ENCODE data around the gene MACROD2. TPM values are rescaled to one million over a fixed set of nuclear protein-coding genes. Genes with fewer than 3 reads are reported as not detected.

The MACROD2 gene
- total RNA-seq, 2 donors from 2014 or later = not detected

DNA sequence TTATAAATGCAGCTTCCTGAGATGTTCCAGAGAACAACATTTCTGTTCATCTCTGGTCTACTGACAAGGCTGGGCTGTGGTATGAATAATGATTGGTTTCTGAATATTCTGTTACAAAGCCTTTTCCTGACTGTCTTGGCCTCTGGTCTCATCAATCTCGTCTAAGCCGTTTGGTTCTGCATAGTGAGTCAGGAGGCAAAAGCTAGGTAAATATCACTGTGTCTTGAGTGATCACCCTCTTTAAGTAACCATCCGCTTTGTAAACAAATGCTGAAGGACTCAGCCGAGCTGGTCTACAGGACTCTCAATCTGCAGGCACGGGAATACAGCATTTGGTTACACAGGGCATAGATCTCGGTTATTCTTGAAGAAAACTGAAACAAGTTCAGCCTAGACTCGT, 2066.0 kb downstream of the MACROD2 start:
- no peaks in the 10 kb centered on the region for H3K27me3 Mint-ChIP-seq
- no peak for ATAC-seq (replicated peaks)

DNA sequence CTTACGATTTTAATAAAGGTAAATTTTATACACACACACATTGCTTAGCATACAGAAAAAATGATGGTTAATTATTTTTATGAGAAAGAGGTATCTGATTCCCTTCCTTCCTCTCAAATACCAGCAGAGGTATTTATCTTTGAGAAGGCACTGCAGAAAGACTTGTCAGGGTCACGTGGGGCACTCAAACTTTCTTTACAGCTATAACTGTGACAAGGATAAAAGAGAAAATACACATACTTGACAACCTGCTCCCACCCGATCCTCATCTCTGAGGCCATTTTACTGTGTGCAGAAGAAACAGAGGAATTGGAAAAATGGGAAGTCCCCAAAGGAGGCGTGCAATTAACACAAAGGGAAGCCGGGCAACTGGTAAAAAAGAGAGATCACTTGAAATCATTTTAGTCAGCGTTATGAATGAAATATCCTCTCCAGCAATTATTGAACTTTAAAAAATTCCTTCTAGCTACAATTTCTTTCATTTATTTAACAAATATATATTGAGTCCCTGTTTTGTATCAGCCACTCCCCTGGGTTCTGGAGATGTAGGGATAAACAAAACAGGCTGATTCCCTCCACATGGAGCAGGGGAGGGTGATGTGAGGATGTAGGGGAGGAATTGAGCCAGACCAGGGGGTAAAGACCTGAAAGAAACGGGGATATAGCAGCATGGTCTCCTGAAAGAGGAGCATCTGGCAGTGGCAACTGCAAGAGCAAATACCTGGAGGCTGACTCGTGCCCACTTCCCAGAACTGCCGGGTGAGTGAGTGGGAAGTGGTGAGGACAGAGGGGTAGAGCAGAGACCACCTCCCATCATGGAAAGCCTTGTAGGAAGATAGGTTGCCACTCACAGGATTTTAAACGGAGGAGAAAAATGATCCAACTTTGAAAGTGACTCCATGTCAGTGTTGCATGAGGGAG, 2067.6 kb downstream of the MACROD2 start:
- H3K4me3 Mint-ChIP-seq = no peak overlapping the region
- H3K9me3 Mint-ChIP-seq = peaks cover 13% of the 10 kb centered on the region
- H3K36me3 Mint-ChIP-seq (ENCODE audit: low read depth) = no peaks in the 10 kb centered on the region
- H3K27me3 Mint-ChIP-seq = no peaks in the 10 kb centered on the region
- H3K4me1 Mint-ChIP-seq = no peaks in the 10 kb centered on the region
- no peak overlapping the region for H3K27ac Mint-ChIP-seq
- ATAC-seq (replicated peaks) = no peak

More for the DNA sequence above, 2066.0 kb downstream of the MACROD2 start:
- no peaks in the 10 kb centered on the region for H3K4me1 Mint-ChIP-seq
- no peak overlapping the region for H3K27ac Mint-ChIP-seq
- H3K9me3 Mint-ChIP-seq = peaks cover 11% of the 10 kb centered on the region
- no peaks in the 10 kb centered on the region for H3K36me3 Mint-ChIP-seq (ENCODE audit: low read depth)
- H3K4me3 Mint-ChIP-seq = no peak overlapping the region

DNA sequence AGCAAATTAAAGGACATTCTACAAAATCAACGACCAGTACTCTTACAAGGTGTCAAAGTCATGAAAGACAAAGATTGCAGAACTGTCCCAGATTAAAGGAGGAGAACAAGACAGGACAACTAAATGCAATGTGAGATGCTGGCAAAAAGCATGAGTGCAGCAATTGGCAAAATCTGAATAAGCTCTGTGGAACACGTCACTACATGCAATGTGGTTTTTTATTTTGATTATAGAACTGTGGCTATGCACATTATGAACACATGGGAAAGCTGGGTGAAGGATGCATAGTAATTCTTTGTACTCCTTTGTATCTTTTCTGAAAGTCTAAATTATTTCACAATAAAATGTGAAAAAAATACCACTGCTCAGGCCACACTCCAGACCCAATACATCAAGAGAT, 2068.6 kb downstream of the MACROD2 start:
- peaks cover 13% of the 10 kb centered on the region for H3K9me3 Mint-ChIP-seq
- H3K4me3 Mint-ChIP-seq = no peak overlapping the region
- no peaks in the 10 kb centered on the region for H3K36me3 Mint-ChIP-seq (ENCODE audit: low read depth)
- H3K4me1 Mint-ChIP-seq = no peaks in the 10 kb centered on the region
- no peak for ATAC-seq (replicated peaks)
- H3K27ac Mint-ChIP-seq = no peak overlapping the region
- no peaks in the 10 kb centered on the region for H3K27me3 Mint-ChIP-seq

DNA sequence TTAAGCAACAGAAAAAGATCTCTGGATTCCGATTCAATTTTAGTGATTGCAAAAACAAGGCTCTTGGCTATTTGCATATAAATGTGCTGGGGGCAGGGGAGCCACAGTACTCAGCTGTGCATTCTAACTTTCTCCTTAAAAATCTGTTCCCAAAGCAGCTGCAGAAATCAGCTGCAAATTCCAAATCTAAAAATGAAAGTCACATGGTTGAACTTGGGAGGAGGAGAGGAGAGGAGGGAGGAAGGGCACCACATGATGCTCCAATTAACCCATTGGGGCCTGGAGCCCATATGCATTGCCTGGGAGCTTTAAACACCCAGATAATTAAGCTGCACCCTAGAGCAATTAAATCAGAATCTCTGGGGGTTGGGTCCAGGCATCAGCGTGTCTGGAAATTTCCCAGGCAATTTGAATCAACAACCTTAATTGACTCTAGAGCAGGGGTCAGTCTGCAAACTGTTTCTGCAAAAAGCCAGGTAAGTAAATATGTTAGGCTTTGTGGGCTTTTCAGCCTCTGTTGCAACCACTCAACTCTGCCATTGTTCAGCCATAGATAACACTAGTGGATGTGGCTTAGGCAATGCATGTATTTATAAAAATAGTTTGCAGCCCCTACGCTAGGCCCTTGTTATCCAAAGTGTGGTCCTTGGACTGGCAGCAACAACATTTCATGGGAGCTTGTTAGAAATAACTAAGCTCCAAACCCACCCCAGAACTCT, 2069.8 kb downstream of the MACROD2 start:
- H3K36me3 Mint-ChIP-seq (ENCODE audit: low read depth) = no peaks in the 10 kb centered on the region
- ATAC-seq (replicated peaks) = no peak
- no peaks in the 10 kb centered on the region for H3K27me3 Mint-ChIP-seq
- no peaks in the 10 kb centered on the region for H3K4me1 Mint-ChIP-seq
- no peak overlapping the region for H3K4me3 Mint-ChIP-seq
- no peak overlapping the region for H3K27ac Mint-ChIP-seq
- H3K9me3 Mint-ChIP-seq = peaks cover 9% of the 10 kb centered on the region

DNA sequence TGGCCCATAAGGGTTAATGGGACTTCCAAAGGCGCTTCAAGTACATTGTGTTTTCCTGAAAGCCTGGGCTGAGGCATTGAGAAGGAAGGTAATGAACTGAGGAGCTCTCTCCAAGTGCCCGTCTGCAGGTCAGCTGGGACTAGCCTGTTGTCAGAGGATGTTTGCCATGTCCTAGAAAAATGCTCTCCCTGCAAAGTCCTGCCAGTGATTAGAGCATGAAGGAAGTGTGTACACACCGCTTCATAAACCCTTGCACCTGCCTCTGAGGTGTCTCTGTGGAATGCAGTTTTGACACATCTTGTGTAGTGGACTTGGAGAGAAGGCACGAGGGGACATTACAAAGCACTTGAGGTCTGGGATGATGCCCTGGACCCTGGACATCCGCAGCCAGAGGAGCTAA, 2071.3 kb downstream of the MACROD2 start:
- no peaks in the 10 kb centered on the region for H3K4me1 Mint-ChIP-seq
- no peaks in the 10 kb centered on the region for H3K36me3 Mint-ChIP-seq (ENCODE audit: low read depth)
- H3K27me3 Mint-ChIP-seq = no peaks in the 10 kb centered on the region
- peaks cover 9% of the 10 kb centered on the region for H3K9me3 Mint-ChIP-seq
- ATAC-seq (replicated peaks) = no peak
- H3K27ac Mint-ChIP-seq = no peak overlapping the region
- H3K4me3 Mint-ChIP-seq = no peak overlapping the region

DNA sequence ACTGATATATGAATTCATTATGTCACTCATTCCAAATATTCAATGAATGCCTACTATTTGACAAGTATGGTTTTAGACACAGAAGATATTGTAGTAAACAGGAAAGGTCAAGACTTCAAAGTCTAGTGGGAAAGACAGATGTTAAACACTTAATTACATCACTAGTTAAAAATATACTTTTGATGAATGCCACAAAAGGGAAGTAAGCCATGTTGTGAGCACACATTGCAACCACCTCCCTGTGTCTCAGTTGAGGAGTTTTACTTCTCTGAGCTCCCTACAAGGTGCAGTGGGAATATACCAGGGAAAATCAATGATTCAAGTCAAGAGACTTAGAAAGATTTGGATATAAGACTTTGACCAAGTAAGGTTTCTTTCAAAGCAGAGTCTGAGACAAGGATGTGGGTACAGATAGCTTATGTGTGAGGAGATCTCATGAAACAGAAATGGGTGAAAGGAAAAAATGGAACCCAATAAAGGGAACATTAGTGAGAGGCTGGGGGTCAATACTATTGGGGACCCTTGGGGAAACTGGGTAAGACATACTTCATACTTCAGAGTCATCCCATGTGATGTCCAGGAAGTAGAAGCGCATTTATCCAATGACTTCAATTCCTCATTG, 2074.2 kb downstream of the MACROD2 start:
- Mint-ChIP-seq H3K9me3 (peaks cover 9% of the 10 kb centered on the region), H3K4me1 (no peaks in the 10 kb centered on the region), H3K4me3 (no peak overlapping the region), H3K36me3 (ENCODE audit: low read depth) (no peaks in the 10 kb centered on the region), H3K27ac (no peak overlapping the region), H3K27me3 (no peaks in the 10 kb centered on the region)
- no peak for ATAC-seq (replicated peaks)

DNA sequence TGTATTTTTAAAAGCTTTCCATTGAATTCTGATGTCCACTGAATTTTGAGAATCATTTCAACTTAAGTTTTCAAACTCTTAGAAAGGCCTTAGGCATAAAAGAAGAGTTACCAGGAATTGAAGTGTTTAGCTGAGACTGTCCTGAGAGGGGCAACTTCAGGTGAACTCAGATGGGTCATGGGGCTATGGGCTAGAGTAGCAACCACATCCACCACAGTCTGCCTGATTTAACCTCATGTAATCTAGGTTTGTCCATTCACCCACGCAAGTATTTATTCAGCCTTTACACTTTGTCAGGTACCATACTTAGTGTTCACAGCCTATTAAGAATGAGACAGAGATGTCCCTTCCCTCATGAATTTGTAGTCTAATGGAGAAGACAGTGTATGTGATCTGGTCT, 2076.9 kb downstream of the MACROD2 start:
- ATAC-seq (replicated peaks) = no peak
- H3K4me1 Mint-ChIP-seq = no peaks in the 10 kb centered on the region
- H3K4me3 Mint-ChIP-seq = no peak overlapping the region
- peaks cover 15% of the 10 kb centered on the region for H3K9me3 Mint-ChIP-seq
- H3K36me3 Mint-ChIP-seq (ENCODE audit: low read depth) = no peaks in the 10 kb centered on the region
- no peak overlapping the region for H3K27ac Mint-ChIP-seq
- H3K27me3 Mint-ChIP-seq = no peaks in the 10 kb centered on the region

DNA sequence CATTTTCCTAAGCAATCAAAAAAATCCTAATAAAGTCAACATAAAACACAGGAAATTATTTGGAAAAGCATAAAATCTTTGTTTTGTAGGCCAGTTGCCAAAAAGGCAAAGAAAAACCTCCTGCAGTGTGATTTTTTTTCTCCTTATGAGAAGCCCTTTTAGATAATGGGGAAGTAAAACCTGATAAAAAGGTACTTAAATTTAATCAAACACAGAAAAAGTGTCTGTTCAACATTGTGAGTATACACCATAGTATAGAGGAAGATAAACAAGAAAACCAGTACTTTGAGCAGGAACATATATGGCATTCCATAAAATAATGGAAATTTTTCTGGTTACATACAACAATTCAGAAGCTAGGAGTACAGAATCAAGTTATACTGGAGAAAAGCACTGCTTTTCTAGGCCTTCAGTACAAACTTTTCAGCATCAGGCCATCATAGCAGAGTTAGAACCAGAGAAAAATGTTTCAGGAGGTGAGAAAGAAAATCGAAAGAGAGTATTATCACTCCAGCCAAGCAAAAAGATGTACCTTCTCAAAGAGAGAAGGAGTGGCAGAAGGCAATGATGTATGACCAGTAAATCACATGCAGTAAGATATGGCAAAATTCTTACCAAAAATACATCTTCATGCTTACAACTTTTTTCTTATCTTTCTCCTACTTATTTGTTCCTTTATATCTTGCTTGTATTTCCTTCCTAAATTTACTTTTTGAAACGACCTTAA, 2083.0 kb downstream of the MACROD2 start:
- no peaks in the 10 kb centered on the region for H3K27me3 Mint-ChIP-seq
- no peak for ATAC-seq (replicated peaks)
- no peak overlapping the region for H3K4me3 Mint-ChIP-seq
- H3K27ac Mint-ChIP-seq = no peak overlapping the region
- H3K9me3 Mint-ChIP-seq = peaks cover 6% of the 10 kb centered on the region
- no peaks in the 10 kb centered on the region for H3K36me3 Mint-ChIP-seq (ENCODE audit: low read depth)
- no peaks in the 10 kb centered on the region for H3K4me1 Mint-ChIP-seq

DNA sequence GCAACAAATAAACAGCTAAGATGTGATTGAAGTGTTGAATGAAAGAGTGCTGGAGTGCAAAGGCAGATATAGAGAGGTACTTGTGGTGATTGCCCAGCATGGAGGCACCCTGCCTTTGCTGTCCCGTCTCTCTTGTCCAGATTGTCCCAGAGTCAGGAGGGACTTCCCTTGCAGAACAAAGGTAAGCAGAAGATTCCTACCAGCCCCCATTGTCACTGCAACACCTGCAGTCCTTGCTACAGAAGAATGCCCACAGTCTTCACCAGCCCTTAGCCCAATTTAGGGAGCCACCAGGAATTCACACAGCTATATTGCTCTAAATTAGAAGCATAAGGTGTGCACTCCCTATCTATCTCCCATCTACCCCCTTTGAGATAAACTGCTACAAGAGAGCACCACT, 2086.1 kb downstream of the MACROD2 start:
- Mint-ChIP-seq H3K4me3 (no peak overlapping the region), H3K4me1 (no peaks in the 10 kb centered on the region), H3K27me3 (no peaks in the 10 kb centered on the region), H3K27ac (no peak overlapping the region), H3K9me3 (no peaks in the 10 kb centered on the region), H3K36me3 (ENCODE audit: low read depth) (no peaks in the 10 kb centered on the region)
- ATAC-seq (replicated peaks) = no peak

DNA sequence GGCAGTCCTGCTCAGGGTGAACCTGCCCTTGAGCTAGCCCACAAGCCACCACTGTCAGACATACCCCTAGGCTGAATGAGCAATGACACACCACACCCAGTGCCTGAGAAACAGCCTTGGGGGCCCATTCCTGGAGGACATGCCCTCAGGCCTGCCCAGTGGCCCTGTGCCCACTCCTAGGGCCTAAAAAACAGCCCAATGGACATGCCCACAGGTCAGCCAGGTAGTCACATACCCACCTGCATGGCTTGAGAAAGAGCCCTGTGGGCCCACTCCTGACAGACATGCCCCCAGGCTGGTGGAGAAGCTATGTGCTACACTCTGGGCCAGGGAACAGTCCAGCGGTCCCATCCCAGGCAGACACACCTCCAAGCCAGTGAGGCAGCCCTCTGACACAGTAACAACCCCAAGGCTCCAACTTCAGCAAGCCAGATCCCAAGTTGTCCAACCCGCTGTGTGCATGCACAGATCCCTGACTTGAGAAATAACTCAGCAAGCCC, 2086.8 kb downstream of the MACROD2 start:
- Mint-ChIP-seq H3K27me3 (no peaks in the 10 kb centered on the region), H3K4me1 (no peaks in the 10 kb centered on the region), H3K36me3 (ENCODE audit: low read depth) (no peaks in the 10 kb centered on the region), H3K4me3 (no peak overlapping the region), H3K27ac (no peak overlapping the region), H3K9me3 (no peaks in the 10 kb centered on the region)
- ATAC-seq (replicated peaks) = no peak

DNA sequence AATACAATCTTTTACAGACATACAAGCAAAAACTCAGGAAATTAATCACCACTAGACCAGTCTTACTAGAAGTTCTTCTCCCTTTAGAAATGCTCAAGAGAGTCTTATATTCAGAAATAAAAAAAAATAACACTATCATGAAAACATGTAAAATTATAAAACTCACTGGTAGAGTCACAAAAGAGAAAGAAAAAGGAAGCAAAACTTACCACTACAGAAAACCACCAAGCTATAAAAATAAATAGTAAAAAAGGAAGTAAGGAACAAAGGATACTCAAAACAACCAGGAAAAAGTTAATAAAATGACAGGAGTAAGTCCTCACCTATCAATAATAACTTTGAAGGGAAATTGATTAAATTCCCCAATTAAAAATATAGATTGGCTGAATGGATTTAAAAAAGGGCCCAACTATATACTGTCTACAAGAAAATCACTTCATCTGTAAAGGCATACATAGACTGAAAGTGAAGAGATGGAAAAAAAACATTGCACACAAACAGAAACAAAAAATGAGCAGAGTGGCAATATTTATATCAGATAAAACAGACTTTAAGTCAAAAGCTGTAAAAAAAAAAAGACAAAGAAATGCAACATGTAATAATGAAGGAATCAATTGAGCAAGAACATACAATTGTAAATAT, 2088.4 kb downstream of the MACROD2 start:
- no peak overlapping the region for H3K4me3 Mint-ChIP-seq
- no peaks in the 10 kb centered on the region for H3K27me3 Mint-ChIP-seq
- no peaks in the 10 kb centered on the region for H3K36me3 Mint-ChIP-seq (ENCODE audit: low read depth)
- H3K9me3 Mint-ChIP-seq = peaks cover 8% of the 10 kb centered on the region
- no peak for ATAC-seq (replicated peaks)
- H3K4me1 Mint-ChIP-seq = no peaks in the 10 kb centered on the region
- H3K27ac Mint-ChIP-seq = no peak overlapping the region

DNA sequence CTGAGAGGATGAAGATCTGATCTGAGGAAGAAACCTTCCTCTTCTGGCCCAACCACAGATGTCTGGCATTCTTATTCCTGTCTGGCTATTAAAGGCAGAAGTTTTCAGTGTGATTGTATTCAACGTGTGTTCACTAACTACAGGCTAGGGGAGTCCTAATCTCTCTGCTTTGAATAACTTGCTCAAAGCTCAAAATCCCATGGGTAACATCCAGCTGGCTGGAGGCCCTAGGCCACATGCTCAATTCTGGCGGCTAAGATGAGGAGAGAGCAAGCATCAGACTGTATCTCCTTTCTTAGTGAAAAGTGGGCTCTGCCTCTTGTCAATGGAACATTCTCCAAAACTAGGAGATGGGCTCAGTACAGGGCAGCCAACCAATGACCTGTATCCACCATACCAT, 2099.9 kb downstream of the MACROD2 start:
- Mint-ChIP-seq H3K27me3 (no peaks in the 10 kb centered on the region), H3K4me3 (no peak overlapping the region), H3K27ac (no peak overlapping the region), H3K36me3 (ENCODE audit: low read depth) (no peaks in the 10 kb centered on the region), H3K4me1 (no peaks in the 10 kb centered on the region), H3K9me3 (no peaks in the 10 kb centered on the region)
- no peak for ATAC-seq (replicated peaks)

DNA sequence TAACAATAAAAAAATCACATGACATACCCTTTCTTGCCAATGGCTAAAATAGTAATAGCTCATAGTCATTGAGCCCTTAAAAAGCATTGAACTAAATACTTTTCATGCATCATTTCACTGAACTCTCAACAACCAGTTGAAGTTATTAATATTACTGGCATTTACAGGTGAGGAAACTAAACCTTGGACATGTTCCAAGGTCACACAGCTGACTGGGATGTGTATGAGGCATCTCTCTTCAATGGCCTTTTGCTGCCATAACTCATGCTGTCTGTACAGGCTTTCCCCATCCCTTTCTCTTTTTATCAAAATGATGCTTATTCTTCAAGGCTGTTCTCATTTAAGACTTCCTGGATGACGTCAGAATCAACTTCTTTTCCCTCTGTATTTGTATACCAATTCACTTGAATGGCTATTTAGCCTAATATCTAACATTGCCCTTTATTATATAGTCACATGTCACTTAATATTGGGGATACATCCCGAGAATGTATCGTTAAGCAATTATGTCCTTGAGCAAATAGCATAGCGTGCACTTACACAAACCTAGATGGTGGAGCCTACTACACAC, 2101.5 kb downstream of the MACROD2 start:
- H3K9me3 Mint-ChIP-seq = peaks cover 4% of the 10 kb centered on the region
- no peaks in the 10 kb centered on the region for H3K27me3 Mint-ChIP-seq
- ATAC-seq (replicated peaks) = no peak
- H3K4me1 Mint-ChIP-seq = no peaks in the 10 kb centered on the region
- no peak overlapping the region for H3K4me3 Mint-ChIP-seq
- no peaks in the 10 kb centered on the region for H3K36me3 Mint-ChIP-seq (ENCODE audit: low read depth)
- no peak overlapping the region for H3K27ac Mint-ChIP-seq
